Upper lobe of left lung (tissue), 4 donors: ENCODE results near the gene CFAP52.

Source experiments
- EP300 ChIP-seq, 4 donors: sonication (generic); formaldehyde crosslinking; IDR thresholded peaks; one replicate each; pipeline ENCODE4 v1.5.1; 2017; ENCODE audit warnings: antibody characterized with exemption in 4 of 4, control low read depth in 2 of 4
- TF ChIP-seq, protein P1 (sequence below), 6 experiments: fragments of 450-650 bp in 4 of 6; fragments of 200-600 bp in 2 of 6; sonication (generic) in 2 of 6; IDR thresholded peaks; one replicate each; pipeline ENCODE4 v1.5.1; 2016 to 2019; ENCODE audit warnings: antibody characterized with exemption in 6 of 6

DNA sequence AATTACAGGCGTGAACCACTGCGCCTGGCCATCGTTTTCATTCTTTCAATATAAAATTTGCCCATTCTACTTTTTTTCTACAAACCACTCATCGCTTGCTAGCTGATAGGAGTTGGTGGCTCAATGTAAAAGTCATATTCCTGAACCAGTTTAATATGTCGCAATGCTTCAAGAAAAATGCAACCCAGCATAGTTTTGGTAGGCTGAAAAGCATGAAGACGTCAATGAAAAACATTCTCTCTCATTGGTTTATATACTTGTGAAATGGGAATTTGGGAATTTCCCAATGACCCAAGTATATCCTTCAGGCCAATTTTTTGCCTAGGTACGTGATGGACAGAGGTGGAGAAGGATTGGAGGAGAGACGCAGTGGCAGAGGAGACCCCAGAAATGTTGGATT is 95.8 kb downstream of the CFAP52 start:
- TF ChIP-seq, protein P1, sequence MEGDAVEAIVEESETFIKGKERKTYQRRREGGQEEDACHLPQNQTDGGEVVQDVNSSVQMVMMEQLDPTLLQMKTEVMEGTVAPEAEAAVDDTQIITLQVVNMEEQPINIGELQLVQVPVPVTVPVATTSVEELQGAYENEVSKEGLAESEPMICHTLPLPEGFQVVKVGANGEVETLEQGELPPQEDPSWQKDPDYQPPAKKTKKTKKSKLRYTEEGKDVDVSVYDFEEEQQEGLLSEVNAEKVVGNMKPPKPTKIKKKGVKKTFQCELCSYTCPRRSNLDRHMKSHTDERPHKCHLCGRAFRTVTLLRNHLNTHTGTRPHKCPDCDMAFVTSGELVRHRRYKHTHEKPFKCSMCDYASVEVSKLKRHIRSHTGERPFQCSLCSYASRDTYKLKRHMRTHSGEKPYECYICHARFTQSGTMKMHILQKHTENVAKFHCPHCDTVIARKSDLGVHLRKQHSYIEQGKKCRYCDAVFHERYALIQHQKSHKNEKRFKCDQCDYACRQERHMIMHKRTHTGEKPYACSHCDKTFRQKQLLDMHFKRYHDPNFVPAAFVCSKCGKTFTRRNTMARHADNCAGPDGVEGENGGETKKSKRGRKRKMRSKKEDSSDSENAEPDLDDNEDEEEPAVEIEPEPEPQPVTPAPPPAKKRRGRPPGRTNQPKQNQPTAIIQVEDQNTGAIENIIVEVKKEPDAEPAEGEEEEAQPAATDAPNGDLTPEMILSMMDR (IDR thresholded peaks at IDR 0.05) = no peak
- TF ChIP-seq EP300 (IDR thresholded peaks at IDR 0.05) = no peak
